Esophagus muscularis mucosa (tissue), 3 donors: ENCODE results near the gene DDA1.
"Not testable (repeated sequence)": the region's sequence is repeated elsewhere in the genome, so short reads cannot be mapped to it uniquely, and the experiment has no call there.

Source experiments
- POLR2A ChIP-seq: fragments of 450-650 bp; IDR thresholded peaks from one replicate; pipeline ENCODE4 v1.6.1; 2017; ENCODE audit warnings: antibody characterized with exemption, moderate library complexity, mild to moderate bottlenecking, low read depth
- POLR2AphosphoS5 ChIP-seq, 2 donors: sonication (generic); formaldehyde crosslinking; IDR thresholded peaks; one replicate each; pipeline ENCODE4 v1.6.1; 2017; ENCODE audit warnings: antibody characterized with exemption in 2 of 2
- TF ChIP-seq, protein P1 (sequence below), 3 experiments: fragments of 200-600 bp in 2 of 3; fragments of 450-650 bp in 1 of 3; sonication (generic) in 2 of 3; IDR thresholded peaks; one replicate each; pipeline ENCODE4 v1.5.1; 2017 to 2019; ENCODE audit warnings: antibody characterized with exemption in 3 of 3, mild to moderate bottlenecking in 2 of 3, moderate library complexity in 1 of 3

GRCh38 chr19:17274892-17275291, 34.5 kb upstream of the DDA1 start:
- TF ChIP-seq POLR2AphosphoS5 (IDR thresholded peaks at IDR 0.05); POLR2A: not testable (repeated sequence)
- TF ChIP-seq, protein P1, sequence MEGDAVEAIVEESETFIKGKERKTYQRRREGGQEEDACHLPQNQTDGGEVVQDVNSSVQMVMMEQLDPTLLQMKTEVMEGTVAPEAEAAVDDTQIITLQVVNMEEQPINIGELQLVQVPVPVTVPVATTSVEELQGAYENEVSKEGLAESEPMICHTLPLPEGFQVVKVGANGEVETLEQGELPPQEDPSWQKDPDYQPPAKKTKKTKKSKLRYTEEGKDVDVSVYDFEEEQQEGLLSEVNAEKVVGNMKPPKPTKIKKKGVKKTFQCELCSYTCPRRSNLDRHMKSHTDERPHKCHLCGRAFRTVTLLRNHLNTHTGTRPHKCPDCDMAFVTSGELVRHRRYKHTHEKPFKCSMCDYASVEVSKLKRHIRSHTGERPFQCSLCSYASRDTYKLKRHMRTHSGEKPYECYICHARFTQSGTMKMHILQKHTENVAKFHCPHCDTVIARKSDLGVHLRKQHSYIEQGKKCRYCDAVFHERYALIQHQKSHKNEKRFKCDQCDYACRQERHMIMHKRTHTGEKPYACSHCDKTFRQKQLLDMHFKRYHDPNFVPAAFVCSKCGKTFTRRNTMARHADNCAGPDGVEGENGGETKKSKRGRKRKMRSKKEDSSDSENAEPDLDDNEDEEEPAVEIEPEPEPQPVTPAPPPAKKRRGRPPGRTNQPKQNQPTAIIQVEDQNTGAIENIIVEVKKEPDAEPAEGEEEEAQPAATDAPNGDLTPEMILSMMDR (IDR thresholded peaks at IDR 0.05) = not testable (repeated sequence)
